Lower leg skin (tissue), 3 donors: ENCODE results near the gene LRRC37A2.
"Not testable (repeated sequence)": the region's sequence is repeated elsewhere in the genome, so short reads cannot be mapped to it uniquely, and the experiment has no call there.

Experiments
- CTCF ChIP-seq, 3 donors: fragments of 450-650 bp; IDR thresholded peaks; one replicate each; pipeline ENCODE4 v1.5.1; 2016; ENCODE audit warnings: antibody characterized with exemption in 3 of 3, mild to moderate bottlenecking in 3 of 3, moderate library complexity in 2 of 3
- POLR2A ChIP-seq, 2 donors: fragments of 450-650 bp; IDR thresholded peaks; one replicate each; pipeline ENCODE4 v1.6.1; 2016 to 2017; ENCODE audit warnings: antibody characterized with exemption in 2 of 2, mild to moderate bottlenecking in 1 of 2, moderate library complexity in 1 of 2

- not testable (repeated sequence) for TF ChIP-seq POLR2A, CTCF (IDR thresholded peaks at IDR 0.05)
These were observed 73.2 kb downstream of the LRRC37A2 start for GRCh38 chr17:46585444-46585843.
